ENCODE results near the gene FLNA.
"Not testable (repeated sequence)": the region's sequence is repeated elsewhere in the genome, so short reads cannot be mapped to it uniquely, and the experiment has no call there.

FLNA gene

DNA sequence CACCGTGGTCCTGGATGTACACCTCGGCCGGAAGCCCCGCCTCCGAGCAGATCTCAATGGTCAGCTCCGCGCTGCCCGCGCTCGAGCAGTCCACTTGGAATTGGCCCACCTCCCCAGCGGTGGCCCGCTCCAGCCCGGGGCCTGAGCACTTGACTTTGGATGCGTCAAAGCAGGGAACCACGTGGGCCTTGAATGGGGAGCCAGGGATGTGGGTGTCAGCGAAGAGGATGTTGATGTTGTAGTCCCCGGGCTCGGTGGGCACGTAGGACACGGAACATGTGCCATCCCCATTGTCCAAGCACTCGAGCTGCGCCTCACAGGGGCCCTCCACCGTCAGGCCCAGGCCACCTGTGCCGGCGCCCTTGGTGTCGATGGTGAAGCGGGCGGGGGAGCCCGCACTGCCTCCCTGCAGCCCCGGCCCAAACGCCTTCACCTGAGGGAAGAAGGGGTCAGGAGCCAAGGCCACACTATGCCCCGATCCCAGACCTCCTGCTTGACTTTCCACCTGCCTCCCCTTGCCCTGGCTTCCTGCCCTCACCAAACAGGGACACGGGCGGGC lies 14.2 kb downstream of the FLNA start:
- no peak for DNase-seq (ENCODE audit: low spot score)

DNA sequence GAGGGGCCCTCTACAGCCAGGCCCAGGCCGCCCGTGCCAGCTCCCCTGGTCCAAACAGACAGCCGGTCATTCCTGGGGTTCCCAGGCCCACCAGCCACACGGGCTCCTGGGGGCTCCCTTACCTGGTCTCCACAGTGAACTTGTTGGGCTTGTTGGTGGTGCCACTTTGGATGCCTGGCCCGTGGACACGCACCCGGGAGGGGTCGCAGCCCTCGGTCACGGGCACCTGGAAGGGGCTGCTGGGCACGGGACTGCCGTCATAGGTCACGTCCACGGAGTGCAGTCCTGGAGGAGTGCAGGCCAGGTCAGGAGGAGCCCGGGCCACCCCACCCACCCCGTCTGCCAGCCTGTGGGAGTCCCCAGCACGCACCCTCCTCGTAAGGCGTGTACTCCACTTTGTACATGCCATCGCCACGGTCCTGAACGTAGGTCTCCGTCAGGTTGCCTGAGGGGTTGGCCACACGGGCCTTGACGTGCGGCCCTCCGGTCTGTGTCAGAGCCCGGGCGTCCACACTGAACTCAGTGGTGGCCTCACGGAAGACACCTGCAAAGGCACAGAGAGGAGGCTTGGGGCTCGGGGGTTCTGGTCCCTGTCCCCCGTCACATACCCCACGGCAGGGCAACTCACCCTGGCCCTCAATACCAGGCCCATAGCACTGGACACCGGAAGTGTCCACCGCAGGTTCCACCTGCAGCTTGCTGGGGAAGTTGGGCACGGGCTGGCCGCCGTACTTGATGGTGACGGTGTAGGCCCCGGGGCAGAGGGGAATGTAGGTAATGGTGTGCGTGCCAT lies 14.9 kb downstream of the FLNA start:
- no peak for DNase-seq (ENCODE audit: low spot score)

DNA sequence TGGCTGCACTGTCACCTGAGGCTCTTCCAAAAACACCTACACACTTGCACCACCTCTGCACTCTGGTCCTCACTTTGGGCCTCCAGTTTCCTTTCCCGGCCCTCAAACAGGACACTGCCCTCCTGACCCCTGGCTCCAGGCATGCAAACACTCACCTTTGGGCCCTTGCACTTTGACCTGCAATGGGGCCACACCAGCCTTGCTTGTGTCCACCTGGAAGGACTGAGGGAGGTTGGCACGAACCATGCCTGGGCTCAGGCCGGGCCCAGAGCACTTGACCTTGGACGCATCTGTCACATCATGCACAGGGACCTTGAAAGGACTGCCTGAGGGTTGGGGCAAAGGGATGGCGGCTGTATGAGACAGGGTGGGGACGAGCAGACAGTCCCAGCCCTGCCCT lies 15.6 kb downstream of the FLNA start:
- DNase-seq (ENCODE audit: low spot score), result no peak

DNA sequence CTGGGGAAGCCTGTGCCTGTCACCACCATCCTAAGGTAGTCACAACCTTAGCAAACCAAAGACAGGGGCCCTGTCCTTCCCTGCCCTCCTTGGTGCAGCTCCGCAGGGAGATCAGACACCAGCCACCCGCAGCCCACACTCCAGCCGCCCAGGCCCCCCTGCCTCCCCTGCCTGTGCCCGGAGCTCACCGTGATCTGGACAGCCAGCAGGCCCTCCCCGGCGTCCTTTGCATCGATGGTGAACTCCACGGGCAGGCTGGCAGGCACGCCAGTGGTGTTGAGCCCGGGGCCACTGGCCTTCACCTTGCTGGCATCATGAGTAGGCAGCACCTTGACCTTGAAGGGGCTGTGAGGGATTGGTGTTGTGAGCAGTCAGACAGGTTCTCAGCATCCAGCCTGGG lies 16.4 kb downstream of the FLNA start:
- no peak for DNase-seq (ENCODE audit: low spot score)

DNA sequence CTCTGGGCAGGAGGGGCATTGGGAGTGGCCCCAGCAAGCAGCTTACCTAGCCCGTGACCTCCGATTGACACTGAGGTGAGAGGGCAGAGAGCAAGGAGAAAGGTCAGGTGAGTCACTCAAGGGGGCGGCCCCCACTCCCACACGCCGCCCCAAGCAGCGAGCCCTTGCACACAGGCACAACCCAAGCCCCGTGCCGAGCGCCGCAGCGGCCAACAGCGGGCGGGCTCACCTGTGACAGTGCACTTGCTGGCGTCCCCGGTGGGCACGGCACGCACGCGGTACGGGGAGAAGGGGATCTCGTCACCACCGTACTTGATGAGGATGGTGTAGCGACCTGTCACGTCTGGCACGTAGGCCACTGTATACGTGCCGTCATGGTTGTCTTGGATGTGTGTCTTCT lies 17.2 kb downstream of the FLNA start:
- DNase-seq (ENCODE audit: low spot score), result no peak

DNA sequence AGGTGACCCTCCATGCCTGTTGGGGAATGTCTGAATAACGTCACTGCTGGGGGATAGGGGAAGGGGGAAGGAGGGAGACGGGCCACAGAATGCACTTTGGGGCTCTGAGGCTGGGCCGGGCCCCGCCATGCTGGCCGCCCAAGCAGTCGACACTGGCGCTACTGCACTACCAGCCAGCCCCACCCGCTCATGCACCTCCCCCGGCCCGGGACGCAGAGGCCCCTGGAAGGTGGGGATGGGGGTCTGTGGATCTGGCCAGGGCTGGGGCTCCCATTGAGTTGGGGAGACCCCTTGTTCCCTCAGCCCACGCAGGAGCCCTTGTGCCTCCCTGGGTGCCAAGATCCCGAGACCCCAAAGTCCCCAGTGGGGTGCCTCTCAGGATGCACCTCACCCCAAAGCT lies 17.8 kb downstream of the FLNA start:
- DNase-seq (ENCODE audit: low spot score), result no peak

DNA sequence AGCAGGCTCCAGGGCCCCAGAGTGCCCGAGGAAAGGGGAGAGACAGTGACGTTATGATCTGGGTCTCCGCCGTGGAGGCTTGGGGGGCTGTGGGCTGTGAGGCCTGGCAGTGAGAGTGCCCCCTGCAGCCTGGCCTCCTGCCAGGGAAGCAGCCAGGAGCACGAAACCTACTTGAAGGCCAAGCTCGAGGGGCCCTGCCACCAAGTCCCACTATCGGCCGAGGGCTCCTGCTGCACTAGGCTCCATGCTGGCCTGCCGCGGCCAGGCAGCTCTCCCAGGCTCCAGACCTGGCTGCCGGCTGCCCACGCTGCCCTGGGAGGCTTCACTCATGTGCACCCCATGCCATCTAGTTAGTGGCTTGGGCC lies 18.7 kb downstream of the FLNA start:
- DNase-seq (ENCODE audit: low spot score), result no peak

DNA sequence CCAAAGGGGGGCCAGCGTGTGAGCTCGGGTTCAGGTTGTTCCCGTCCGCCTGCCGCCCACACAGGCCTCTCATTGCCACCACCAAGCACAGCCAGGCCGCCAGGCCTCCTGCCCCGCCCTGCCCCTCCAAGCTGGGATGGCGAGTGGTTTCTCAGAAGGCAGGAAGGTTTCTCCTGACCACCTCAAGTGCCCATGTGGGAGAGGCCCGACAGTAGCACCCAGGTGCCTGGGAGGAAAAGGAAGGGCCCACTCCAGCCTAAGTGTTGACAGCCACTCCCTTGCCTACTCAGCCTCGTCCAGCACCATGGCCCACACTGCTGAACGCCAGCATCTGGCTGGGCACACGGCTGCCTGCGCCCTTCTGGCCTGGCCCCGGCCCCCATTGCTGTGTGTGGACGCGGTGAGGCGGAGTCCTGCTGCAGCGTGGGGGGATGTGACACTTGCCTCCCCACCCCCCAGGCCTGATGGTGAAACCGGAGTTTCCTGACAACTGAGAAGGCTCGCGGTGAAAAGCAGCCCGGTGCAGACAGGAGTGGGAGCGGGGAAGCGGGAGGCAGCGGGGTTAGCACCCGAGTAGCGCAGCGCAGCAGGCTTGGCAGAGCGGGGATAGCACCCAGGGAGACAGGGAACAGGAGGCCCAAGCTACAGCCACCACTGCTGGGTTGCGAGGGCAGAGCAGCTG lies 19.2 kb downstream of the FLNA start:
- DNase-seq (ENCODE audit: low spot score), result no peak

DNA sequence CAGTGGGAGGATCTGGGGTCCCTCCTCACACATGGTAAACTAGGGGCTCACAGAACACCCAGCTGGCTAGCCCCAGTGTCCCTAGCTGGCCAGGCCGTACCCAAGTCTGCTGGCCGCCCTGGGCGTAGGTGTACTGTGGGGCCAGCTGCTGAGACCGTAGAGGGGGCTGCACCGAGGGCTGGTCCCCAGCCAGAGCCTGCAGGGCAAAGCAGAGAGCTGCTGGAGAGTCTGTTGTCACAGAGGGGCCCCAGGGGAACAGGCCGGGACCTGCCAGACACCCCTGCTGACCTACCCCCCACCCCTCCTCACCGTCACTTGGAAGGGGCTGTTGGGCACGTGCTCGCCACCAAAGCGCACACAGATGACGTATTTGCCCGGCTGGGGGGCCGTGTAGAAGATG lies 19.9 kb downstream of the FLNA start:
- no peak for DNase-seq (ENCODE audit: low spot score)

DNA sequence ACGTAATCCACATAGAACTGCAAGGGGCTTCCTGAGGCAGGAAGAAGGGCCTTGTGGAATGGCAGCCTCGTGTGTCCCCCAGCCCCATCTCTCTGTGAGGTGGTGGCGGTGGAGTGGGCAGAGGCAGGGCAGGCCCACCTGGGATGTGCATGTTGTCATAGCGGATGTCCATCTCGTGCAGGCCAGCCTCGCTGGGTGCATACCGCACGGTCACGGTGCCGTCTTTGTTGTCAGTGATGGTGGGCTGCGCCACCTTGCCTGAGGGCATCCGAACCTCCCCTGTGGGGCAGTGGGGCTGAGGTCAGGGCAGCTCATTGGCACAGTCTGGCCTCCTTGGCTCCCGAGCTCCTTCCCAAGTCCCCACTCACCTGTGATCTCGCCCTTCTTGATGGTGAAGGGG lies 20.4 kb downstream of the FLNA start:
- no peak for DNase-seq (ENCODE audit: low spot score)

DNA sequence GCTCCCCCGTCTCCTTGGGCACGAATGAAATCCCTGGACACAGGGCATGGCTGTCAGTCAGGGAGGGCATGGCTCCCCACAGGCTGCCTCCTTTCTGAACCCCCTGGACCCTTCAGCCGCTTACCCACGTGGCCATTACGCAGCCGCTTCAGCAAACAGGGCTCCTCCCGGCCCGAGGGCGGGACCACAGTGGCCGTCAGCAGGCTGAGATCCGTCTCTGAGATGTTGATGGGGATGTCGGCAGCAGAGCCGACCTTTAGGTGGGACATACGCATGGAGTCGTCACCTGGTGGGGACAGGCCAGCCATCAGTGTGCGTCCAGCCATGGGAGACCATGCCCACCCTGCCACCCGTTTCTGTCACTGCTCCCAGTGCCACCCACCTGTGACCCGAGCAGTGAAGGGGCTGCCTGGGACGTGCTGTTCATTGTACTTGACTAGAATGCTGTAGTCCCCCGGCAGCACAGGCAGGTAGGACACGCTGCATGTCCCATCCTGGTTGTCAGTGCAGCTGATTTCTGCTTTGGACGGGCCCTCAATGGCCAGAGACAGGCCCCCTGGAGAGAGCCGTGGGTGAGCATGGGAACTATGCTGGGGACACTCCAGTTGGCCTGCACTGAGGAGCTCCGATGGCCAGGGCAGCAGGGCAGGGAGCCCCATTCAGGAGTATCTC lies 21.1 kb downstream of the FLNA start:
- DNase-seq (ENCODE audit: low spot score), result no peak

DNA sequence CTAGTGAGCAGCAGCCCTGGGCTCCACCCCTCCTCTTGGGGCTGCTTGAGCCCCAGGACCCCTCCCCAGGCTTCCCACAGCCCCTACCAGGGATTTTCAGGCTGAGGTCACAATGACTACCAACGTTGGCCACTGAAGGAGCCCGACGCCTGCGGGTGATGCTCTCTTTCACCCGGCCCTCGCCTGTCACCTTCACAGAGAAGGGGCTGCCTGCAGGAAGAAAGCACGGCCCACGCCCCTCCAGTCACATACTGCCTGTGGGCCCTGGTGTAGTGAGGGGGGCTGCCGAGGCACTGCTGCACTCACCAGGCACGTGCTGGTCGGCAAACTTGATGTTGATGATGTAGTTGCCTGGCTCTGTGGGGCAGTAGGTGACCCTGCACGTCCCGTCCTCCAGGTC lies 22.0 kb downstream of the FLNA start:
- no peak for DNase-seq (ENCODE audit: low spot score)

DNA sequence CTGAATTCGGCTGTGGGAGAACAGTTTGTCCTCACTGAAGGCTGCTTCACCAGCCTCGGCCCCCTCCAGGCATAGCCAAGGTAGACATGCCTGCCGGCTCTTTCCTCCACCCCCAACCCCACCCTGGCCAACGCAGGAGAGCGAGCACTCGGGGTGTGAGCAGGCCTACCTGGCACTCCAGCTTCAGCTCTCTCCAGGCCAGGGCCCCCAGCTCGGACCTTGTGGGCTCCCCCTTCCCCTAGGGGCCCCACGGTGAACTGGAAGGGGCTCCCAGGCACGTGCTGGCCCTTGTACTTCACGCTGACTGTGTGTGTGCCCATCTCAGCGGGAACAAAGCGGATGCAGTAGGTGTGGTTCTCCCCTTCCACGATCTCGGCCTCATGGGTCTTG lies 22.4 kb downstream of the FLNA start:
- DNase-seq (ENCODE audit: low spot score), result no peak

DNA sequence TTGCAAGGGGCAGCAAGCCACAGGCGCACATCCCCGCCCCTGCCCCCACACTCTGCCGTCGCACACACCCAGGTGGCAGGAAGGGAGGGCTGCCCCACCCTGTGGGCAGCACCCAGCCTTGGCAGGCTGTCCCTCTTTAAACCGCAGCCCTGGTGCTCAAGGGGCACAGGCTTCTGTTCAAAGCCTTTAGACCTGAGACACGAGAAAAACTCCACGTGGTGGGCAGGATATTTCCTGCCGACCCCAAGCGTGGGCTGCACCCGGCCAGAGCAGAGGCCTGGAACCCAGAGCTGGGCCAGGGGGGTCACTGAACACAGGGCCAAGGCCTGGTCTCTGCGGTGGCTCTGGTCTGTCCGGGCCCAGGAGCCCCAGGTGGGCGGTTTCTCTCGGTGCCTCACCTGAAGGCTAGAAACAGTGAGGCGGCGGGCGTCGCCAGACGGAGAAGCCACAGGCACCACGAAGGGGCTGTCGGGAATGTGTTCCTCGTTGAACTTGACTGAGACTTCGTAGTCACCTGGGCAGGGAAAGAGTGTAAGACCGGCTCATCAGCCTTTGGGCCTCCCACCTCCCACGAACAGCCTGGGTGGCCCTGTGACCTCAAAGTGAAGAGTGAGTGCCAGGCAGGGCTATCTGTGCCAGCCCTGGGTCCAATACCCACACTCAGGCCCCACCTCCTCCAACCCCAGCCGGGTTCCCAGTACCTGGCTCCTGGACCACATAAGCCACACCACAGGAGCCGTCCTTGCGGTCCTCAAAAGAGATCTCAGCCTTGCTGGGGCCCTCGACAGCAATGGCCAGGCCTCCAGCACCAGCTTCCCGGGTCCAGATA lies 23.0 kb downstream of the FLNA start:
- DNase-seq (ENCODE audit: low spot score), result no peak

DNA sequence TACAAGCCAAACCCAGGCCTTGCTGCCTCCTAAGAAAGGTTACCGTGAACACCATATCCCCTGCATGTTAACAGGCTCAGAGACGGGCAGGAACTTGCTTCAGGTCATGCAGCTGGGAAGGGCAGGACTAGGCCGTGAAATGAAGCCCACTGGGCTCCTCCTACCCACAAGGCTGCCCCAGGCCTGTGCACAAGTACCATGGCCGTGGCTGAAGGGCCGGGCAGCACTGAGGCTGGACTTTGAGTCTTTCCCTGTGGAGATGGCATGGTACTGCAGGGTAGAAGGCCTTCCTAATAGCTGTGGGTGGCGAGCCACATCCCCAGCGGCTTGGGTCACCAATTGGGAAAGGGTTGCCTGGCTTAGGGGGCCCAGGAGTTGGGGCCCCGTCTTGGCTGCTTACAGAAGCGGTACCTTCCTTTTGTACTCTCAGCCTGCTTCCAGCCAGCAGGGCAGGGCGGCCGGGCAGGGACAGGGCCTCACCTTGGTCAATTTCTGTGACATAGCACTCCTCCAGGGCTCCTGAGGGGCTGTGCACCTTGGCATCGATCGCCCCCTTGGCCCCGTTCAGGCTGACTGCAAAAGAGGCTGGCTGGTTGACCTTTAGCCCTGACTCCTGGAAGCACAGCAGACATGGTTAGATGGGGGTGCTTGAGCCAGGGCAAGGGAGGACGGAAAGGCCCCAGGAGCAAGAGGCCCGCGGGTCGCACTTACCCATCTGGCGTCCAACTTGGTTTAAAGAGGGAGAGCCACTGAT lies 23.8 kb downstream of the FLNA start:
- no peak for DNase-seq (ENCODE audit: low spot score)

DNA sequence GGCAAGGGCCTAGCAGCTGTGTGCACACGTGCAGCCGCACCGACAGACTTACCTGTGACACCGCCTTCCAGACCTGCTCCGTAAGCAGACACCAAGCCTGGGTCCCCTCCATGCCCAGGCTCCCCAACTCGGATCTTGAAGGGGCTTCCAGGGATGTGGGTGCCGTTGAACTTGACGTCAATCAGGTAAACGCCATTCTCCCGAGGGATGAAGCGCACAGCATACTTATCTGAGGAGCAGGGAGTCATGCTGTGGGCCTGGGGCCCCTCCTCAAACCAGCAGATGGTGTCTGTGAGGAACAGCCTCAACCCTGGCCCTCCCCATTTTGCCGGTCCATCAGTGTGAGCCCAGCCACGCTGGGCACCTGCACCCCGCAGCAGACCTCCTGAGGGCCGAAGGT lies 24.5 kb downstream of the FLNA start:
- DNase-seq (ENCODE audit: low spot score), result no peak

DNA sequence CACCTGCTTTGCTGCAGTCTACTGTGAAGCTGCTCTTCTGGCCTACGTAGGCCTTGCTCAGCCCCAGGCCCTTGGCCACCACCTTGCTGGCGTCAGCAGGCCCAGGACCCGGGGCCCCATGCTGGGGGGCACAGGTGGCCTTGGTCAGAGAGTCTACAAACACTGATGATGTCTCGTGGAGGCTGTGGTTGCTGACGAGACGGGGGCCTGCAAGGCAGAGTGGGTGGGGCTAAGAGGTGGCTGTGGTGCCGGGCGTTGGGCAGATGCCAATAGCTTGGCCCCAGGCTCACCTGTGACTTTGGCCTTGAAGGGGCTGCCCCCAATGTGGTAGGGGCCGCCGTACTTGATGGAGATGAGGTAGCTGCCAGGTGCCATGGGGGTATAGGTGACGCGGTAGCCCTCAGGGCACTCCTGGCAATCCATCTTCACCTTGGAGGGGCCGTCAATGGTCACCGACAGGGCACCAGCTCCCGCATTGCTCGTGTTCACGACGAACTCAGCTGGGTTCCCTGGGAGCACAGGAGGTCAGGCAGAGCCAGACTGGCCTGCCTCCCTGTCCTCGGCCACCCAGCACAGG lies 25.0 kb downstream of the FLNA start:
- DNase-seq (ENCODE audit: low spot score), result no peak

DNA sequence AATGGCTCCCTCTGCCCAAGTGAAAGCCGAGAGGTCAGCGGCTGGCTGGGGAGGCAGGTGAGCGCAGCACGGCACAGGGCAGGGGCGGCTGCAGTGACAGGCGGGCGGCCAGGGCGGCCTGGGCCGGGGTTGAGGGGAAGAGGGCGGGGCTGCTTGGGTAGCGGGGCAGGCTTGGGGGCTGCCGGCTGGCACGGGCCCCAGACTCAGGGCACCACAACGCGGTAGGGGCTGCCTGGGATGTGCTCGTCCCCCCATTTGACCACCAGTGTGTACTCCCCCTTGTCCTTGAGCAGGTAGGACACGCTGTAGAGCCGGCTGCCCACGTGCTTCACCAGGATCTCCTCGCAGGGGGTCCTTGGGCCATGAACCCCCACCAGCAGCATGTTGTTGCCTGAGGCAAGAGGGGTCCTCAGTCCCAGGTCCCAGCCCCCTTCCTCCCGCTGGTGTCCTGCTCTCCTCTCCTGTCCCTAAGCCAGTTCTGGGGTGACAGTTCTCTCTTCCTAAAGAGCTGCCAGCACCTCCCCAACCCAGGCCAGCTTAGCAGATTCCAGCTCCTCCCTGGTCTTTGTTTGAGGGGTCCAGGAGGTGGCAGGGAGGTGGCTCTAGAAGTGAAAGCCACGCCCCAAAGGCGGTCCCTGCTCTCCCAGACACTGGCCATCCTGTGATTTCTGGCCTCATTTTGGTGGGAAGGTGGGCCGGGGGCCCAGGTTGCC lies 25.6 kb downstream of the FLNA start:
- no peak for DNase-seq (ENCODE audit: low spot score)

DNA sequence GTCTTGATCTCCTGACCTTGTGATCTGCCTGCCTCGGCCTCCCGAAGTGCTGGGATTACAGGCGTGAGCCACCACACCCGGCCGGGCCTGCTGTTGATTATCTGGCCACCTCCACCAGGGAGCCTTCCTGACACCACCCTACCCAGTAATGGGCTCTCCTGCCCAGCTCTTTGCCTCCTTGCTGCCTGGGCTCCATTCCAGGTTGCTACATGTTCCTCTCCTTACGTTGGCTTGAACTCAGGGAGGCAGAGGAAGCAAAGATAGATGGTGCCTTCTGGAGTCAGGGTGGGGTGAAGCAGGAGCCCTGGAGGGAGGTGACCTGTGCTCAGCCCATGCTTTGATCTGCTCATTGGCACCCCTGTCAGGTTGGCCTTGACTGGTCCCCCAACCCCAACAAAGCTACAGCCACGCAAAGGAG lies 26.3 kb downstream of the FLNA start:
- no peak for DNase-seq (ENCODE audit: low spot score)

DNA sequence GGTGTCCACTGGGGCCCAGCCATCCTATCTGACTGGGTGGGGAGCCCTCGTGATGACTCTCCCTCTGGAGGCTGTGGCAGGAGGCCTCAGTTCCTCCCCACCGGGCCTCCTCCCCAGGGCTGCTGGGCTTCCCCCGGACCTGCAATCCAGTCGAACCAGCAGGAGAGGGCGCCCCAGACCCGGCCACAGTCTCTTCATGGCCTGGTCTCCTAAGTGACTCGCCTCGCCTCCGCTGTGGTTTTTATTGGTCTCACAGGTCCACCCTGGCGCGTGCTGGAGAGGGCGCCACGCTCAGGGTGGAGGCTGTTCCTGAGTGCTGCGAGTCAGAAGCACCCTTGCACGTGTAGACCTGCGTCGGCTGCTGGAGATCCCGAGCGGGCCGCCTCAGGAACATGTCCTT lies 30.8 kb downstream of the FLNA start:
- not testable (repeated sequence) for DNase-seq (ENCODE audit: low spot score)

Data from pons (tissue), 1 donor.